Astrocyte (in vitro differentiated cells and primary cell): ENCODE results near the gene WSCD2. TPM values are rescaled to one million over a fixed set of nuclear protein-coding genes. Genes with fewer than 3 reads are reported as not detected.

ENCODE experiments used
- DNase-seq: peaks from one replicate; pipeline ENCODE4 v3.0.0-alpha.2; 2010; ENCODE audit warnings: low read depth
- FAIRE-seq: peaks from 2 replicates; lab custom pipeline; 2011; peaks lifted over from hg19 to GRCh38; lab: Jason Lieb, UNC
- H2AFZ ChIP-seq: 2 replicates; pipeline ENCODE4 v1.6.0; 2012; ENCODE audit warnings: low read depth, low read length, inconsistent platforms
- H3K27ac ChIP-seq: 2 replicates; pipeline ENCODE4 v1.5.1; 2011; ENCODE audit warnings: low read depth, low read length, inconsistent platforms
- H3K27me3 ChIP-seq: 2 replicates; pipeline ENCODE4 v1.6.0; 2011; ENCODE audit warnings: low read length, inconsistent platforms; ENCODE audit not compliant: insufficient read depth
- H3K36me3 ChIP-seq: 2 replicates; pipeline ENCODE4 v1.5.1; 2011; ENCODE audit warnings: low read length, inconsistent platforms; ENCODE audit not compliant: insufficient read depth
- H3K4me1 ChIP-seq: 2 replicates; pipeline ENCODE4 v1.5.1; 2011; ENCODE audit warnings: low read length, inconsistent platforms; ENCODE audit not compliant: insufficient read depth
- H3K4me2 ChIP-seq: 2 replicates; pipeline ENCODE4 v1.6.0; 2012; ENCODE audit warnings: low read length, inconsistent platforms
- H3K4me3 ChIP-seq: 2 replicates; pipeline ENCODE4 v1.5.1; 2011; ENCODE audit warnings: low read depth, mild to moderate bottlenecking, low read length, inconsistent platforms; ENCODE audit not compliant: insufficient read depth
- H3K79me2 ChIP-seq: 2 replicates; pipeline ENCODE4 v1.6.0; 2012; ENCODE audit warnings: mild to moderate bottlenecking, low read length, inconsistent platforms; ENCODE audit not compliant: insufficient read depth
- H3K9ac ChIP-seq: 2 replicates; pipeline ENCODE4 v1.6.0; 2012; ENCODE audit warnings: mild to moderate bottlenecking, low read length, inconsistent platforms
- H3K9me3 ChIP-seq: 2 replicates; pipeline ENCODE4 v1.5.1; 2012; ENCODE audit warnings: low read depth, mild to moderate bottlenecking, low read length, inconsistent platforms; ENCODE audit not compliant: insufficient read depth
- H4K20me1 ChIP-seq: 2 replicates; pipeline ENCODE4 v1.6.0; 2012; ENCODE audit warnings: low read length, inconsistent platforms; ENCODE audit not compliant: insufficient read depth
- H3K27ac Mint-ChIP-seq: one replicate; pipeline ENCODE4 v1.8.0; 2021; ENCODE audit warnings: mild to moderate bottlenecking, mixed read lengths; ENCODE audit not compliant: unreplicated experiment
- H3K27me3 Mint-ChIP-seq: one replicate; pipeline ENCODE4 v1.8.0; 2021; ENCODE audit warnings: low read depth, mixed read lengths; ENCODE audit not compliant: unreplicated experiment
- H3K36me3 Mint-ChIP-seq: one replicate; pipeline ENCODE4 v1.8.0; 2021; ENCODE audit warnings: low read depth, mixed read lengths; ENCODE audit not compliant: unreplicated experiment
- H3K4me1 Mint-ChIP-seq: one replicate; pipeline ENCODE4 v1.8.0; 2021; ENCODE audit warnings: low read depth, mixed read lengths; ENCODE audit not compliant: unreplicated experiment
- H3K4me3 Mint-ChIP-seq: one replicate; pipeline ENCODE4 v1.8.0; 2021; ENCODE audit warnings: mild to moderate bottlenecking, moderate library complexity, mixed read lengths; ENCODE audit not compliant: unreplicated experiment
- H3K9me3 Mint-ChIP-seq: one replicate; pipeline ENCODE4 v1.8.0; 2021; ENCODE audit warnings: mild to moderate bottlenecking, mixed read lengths; ENCODE audit not compliant: unreplicated experiment
- CTCF ChIP-seq: IDR thresholded peaks from 2 replicates; pipeline ENCODE4 v1.5.1; 2011; ENCODE audit warnings: low read depth, mild to moderate bottlenecking, inconsistent platforms, low read length, moderate library complexity; ENCODE audit not compliant: insufficient read depth
- EZH2 ChIP-seq: IDR thresholded peaks from 2 replicates; pipeline ENCODE4 v1.6.1; 2012; ENCODE audit warnings: mild to moderate bottlenecking, low read length, inconsistent platforms; ENCODE audit not compliant: insufficient read depth
- total RNA-seq: library from RNA; stranded (reverse); gene quantifications from 2 replicates; pipeline ENCODE4 v1.2.1, GENCODE V29; 2021

Gene WSCD2
- total RNA-seq, 1 donor from 2014 or later = 0.11 TPM

GRCh38 chr12:108094056-108094649 lies 34.9 kb upstream of the WSCD2 start:
- H3K9me3 ChIP-seq = no peaks in the 10 kb centered on the region
- no peak overlapping the region for H3K9ac ChIP-seq
- no peaks in the 10 kb centered on the region for H3K27me3 ChIP-seq
- H3K4me2 ChIP-seq = no peak overlapping the region
- DNase-seq (no peak), FAIRE-seq (no peak)
- no peak overlapping the region for H3K4me3 ChIP-seq
- H2AFZ ChIP-seq = no peak overlapping the region
- Mint-ChIP-seq H3K36me3 (no peaks in the 10 kb centered on the region), H3K27me3 (peaks cover 24% of the 10 kb centered on the region), H3K9me3 (no peaks in the 10 kb centered on the region), H3K27ac (no peak overlapping the region), H3K4me1 (no peaks in the 10 kb centered on the region), H3K4me3 (no peak overlapping the region)
- no peaks in the 10 kb centered on the region for H3K4me1 ChIP-seq
- H3K79me2 ChIP-seq = no peaks in the 10 kb centered on the region
- no peaks in the 10 kb centered on the region for H3K36me3 ChIP-seq
- TF ChIP-seq EZH2 (no peak), CTCF (no peak)
- no peak overlapping the region for H3K27ac ChIP-seq
- H4K20me1 ChIP-seq = no peaks in the 10 kb centered on the region

GRCh38 chr12:108097160-108097911 lies 31.8 kb upstream of the WSCD2 start:
- Histone ChIP-seq H3K9me3 (no peaks in the 10 kb centered on the region), H3K36me3 (no peaks in the 10 kb centered on the region), H2AFZ (no peak overlapping the region), H3K4me1 (no peaks in the 10 kb centered on the region), H3K79me2 (no peaks in the 10 kb centered on the region), H3K27me3 (no peaks in the 10 kb centered on the region), H3K27ac (no peak overlapping the region), H3K4me2 (no peak overlapping the region), H4K20me1 (no peaks in the 10 kb centered on the region), H3K9ac (no peak overlapping the region), H3K4me3 (no peak overlapping the region)
- H3K4me3 Mint-ChIP-seq = no peak overlapping the region
- no peaks in the 10 kb centered on the region for H3K36me3 Mint-ChIP-seq
- peaks cover 21% of the 10 kb centered on the region for H3K27me3 Mint-ChIP-seq
- FAIRE-seq (no peak), DNase-seq (no peak)
- no peaks in the 10 kb centered on the region for H3K4me1 Mint-ChIP-seq
- TF ChIP-seq EZH2 = no peak
- no peak for TF ChIP-seq CTCF
- no peak overlapping the region for H3K27ac Mint-ChIP-seq
- no peaks in the 10 kb centered on the region for H3K9me3 Mint-ChIP-seq

- H3K4me1 Mint-ChIP-seq = no peaks in the 10 kb centered on the region
- no peak overlapping the region for H3K4me2 ChIP-seq
- H3K4me3 ChIP-seq = no peak overlapping the region
- DNase-seq = no peak
- TF ChIP-seq CTCF (no peak), EZH2 (no peak)
- H3K4me3 Mint-ChIP-seq = no peak overlapping the region
- H3K36me3 ChIP-seq = no peaks in the 10 kb centered on the region
- H3K36me3 Mint-ChIP-seq = no peaks in the 10 kb centered on the region
- no peaks in the 10 kb centered on the region for H3K4me1 ChIP-seq
- no peak overlapping the region for H3K9ac ChIP-seq
- H3K27ac ChIP-seq = no peak overlapping the region
- no peaks in the 10 kb centered on the region for H3K27me3 ChIP-seq
- no peak for FAIRE-seq
- H3K9me3 Mint-ChIP-seq = no peaks in the 10 kb centered on the region
- no peaks in the 10 kb centered on the region for H4K20me1 ChIP-seq
- H2AFZ ChIP-seq = no peak overlapping the region
- H3K79me2 ChIP-seq = no peaks in the 10 kb centered on the region
- no peaks in the 10 kb centered on the region for H3K9me3 ChIP-seq
- peaks cover 23% of the 10 kb centered on the region for H3K27me3 Mint-ChIP-seq
- H3K27ac Mint-ChIP-seq = no peak overlapping the region
These were observed 30.7 kb upstream of the WSCD2 start for GRCh38 chr12:108098374-108098773.
